ENCODE measurements around the gene ARID1A. TPM values are rescaled to one million over a fixed set of nuclear protein-coding genes. Genes with fewer than 3 reads are reported as not detected.

Gene ARID1A
- total RNA-seq, 1 donor from 2014 or later: 160 TPM

GRCh38 chr1:26758358-26758757 lies 62.5 kb downstream of the ARID1A start:
- TF ChIP-seq, protein P1, sequence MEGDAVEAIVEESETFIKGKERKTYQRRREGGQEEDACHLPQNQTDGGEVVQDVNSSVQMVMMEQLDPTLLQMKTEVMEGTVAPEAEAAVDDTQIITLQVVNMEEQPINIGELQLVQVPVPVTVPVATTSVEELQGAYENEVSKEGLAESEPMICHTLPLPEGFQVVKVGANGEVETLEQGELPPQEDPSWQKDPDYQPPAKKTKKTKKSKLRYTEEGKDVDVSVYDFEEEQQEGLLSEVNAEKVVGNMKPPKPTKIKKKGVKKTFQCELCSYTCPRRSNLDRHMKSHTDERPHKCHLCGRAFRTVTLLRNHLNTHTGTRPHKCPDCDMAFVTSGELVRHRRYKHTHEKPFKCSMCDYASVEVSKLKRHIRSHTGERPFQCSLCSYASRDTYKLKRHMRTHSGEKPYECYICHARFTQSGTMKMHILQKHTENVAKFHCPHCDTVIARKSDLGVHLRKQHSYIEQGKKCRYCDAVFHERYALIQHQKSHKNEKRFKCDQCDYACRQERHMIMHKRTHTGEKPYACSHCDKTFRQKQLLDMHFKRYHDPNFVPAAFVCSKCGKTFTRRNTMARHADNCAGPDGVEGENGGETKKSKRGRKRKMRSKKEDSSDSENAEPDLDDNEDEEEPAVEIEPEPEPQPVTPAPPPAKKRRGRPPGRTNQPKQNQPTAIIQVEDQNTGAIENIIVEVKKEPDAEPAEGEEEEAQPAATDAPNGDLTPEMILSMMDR (IDR thresholded peaks at IDR 0.05; ENCODE audit: unreplicated experiment): no peak
- no peak for DNase-seq (ENCODE audit: low spot score in 2 of 2, unreplicated experiment in 2 of 2)
- peaks cover 49% of the 10 kb centered on the region for H3K36me3 Mint-ChIP-seq
- H3K27me3 Mint-ChIP-seq (ENCODE audit: low read depth): no peaks in the 10 kb centered on the region
- H3K4me3 Mint-ChIP-seq: no peak overlapping the region
- H3K9me3 Mint-ChIP-seq: no peaks in the 10 kb centered on the region
- peaks cover 3% of the 10 kb centered on the region for H3K4me1 Mint-ChIP-seq
- H3K27ac Mint-ChIP-seq: no peak overlapping the region

DNA sequence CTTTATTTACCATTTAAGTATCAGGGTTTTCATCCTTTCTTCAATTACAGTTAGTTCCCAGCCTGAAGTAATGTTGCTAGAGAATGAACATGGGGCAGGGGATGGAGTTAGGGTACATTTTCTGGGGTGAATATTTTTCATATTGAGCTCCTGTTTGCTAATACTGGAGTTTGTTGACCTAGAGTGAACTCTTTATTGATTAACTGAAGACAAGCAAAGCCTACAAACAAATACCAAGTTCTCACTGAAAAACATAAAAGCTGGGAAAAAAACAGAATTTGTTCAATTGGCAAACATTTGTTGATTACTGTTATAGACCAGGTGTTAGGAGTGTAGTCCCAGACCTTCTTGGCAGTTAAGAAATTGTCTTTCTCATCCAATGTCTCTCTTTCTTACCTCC lies 63.7 kb downstream of the ARID1A start:
- no peak overlapping the region for H3K4me3 Mint-ChIP-seq
- TF ChIP-seq, protein P1 (IDR thresholded peaks at IDR 0.05; ENCODE audit: unreplicated experiment): no peak
- peaks cover 45% of the 10 kb centered on the region for H3K36me3 Mint-ChIP-seq
- no peaks in the 10 kb centered on the region for H3K4me1 Mint-ChIP-seq
- H3K27ac Mint-ChIP-seq: no peak overlapping the region
- H3K9me3 Mint-ChIP-seq: no peaks in the 10 kb centered on the region
- H3K27me3 Mint-ChIP-seq (ENCODE audit: low read depth): no peaks in the 10 kb centered on the region
- no peak for DNase-seq (ENCODE audit: low spot score in 2 of 2, unreplicated experiment in 2 of 2)

DNA sequence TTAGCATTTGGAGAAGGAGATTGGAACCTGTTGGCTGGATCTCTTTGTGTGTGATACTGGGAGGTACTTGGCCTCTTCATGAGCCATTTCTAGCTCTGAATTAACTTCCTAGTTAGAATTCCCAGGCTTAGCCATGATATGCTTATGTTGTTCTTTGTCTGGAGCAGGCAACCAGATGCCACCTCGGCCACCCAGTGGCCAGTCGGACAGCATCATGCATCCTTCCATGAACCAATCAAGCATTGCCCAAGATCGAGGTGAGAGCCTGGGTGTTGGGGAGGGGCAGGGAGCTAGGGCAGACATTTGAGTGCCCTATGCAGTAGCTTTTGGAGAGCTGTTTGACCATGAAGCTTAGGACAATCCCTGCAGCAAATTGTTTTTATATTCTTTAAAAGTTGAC lies 65.4 kb downstream of the ARID1A start:
- no peak overlapping the region for H3K27ac Mint-ChIP-seq
- H3K27me3 Mint-ChIP-seq (ENCODE audit: low read depth): no peaks in the 10 kb centered on the region
- TF ChIP-seq, protein P1 (IDR thresholded peaks at IDR 0.05; ENCODE audit: unreplicated experiment): peak; percentile 20
- DNase-seq (ENCODE audit: low spot score in 2 of 2, unreplicated experiment in 2 of 2): no peak
- no peak overlapping the region for H3K4me3 Mint-ChIP-seq
- no peaks in the 10 kb centered on the region for H3K4me1 Mint-ChIP-seq
- peaks cover 43% of the 10 kb centered on the region for H3K36me3 Mint-ChIP-seq
- H3K9me3 Mint-ChIP-seq: no peaks in the 10 kb centered on the region

GRCh38 chr1:26767714-26768113 lies 71.9 kb downstream of the ARID1A start:
- Mint-ChIP-seq H3K36me3 (peaks cover 68% of the 10 kb centered on the region), H3K9me3 (no peaks in the 10 kb centered on the region), H3K4me1 (peaks cover 32% of the 10 kb centered on the region), H3K4me3 (no peak overlapping the region), H3K27ac (peak overlapping the region; percentile 9), H3K27me3 (ENCODE audit: low read depth) (no peaks in the 10 kb centered on the region)
- no peak for DNase-seq (ENCODE audit: low spot score in 2 of 2, unreplicated experiment in 2 of 2)
- TF ChIP-seq, protein P1 (IDR thresholded peaks at IDR 0.05; ENCODE audit: unreplicated experiment): no peak

DNA sequence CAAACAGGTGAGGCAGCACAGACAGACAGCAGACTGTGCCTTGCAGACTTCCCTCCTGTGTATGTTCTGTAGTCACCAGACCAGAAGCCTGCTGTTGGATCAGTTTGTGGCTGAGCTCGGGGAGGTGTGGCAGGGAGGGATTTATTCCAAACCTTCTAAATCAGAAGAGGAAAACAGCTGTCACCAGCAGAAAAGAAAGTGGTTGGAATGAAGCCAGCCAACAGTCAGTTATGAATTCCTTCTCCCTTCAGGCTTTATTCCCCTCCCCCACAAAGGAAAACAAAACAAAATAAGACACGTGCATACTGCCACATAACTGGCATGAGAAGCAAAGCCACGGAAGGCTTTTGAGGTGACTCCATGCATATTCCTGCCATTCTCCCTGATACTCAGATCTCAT lies 72.9 kb downstream of the ARID1A start:
- DNase-seq (ENCODE audit: low spot score in 2 of 2, unreplicated experiment in 2 of 2): no peak
- Mint-ChIP-seq H3K36me3 (peaks cover 71% of the 10 kb centered on the region), H3K27me3 (ENCODE audit: low read depth) (no peaks in the 10 kb centered on the region), H3K4me1 (peaks cover 32% of the 10 kb centered on the region), H3K27ac (peak overlapping the region; percentile 66), H3K9me3 (no peaks in the 10 kb centered on the region), H3K4me3 (no peak overlapping the region)
- TF ChIP-seq, protein P1 (IDR thresholded peaks at IDR 0.05; ENCODE audit: unreplicated experiment): no peak

GRCh38 chr1:26771285-26771642 lies 75.4 kb downstream of the ARID1A start:
- H3K9me3 Mint-ChIP-seq: no peaks in the 10 kb centered on the region
- TF ChIP-seq, protein P1 (IDR thresholded peaks at IDR 0.05; ENCODE audit: unreplicated experiment): no peak
- DNase-seq (ENCODE audit: low spot score in 2 of 2, unreplicated experiment in 2 of 2): no peak
- no peak overlapping the region for H3K4me3 Mint-ChIP-seq
- peak overlapping the region; percentile 89 for H3K27ac Mint-ChIP-seq
- H3K4me1 Mint-ChIP-seq: peaks cover 37% of the 10 kb centered on the region
- peaks cover 81% of the 10 kb centered on the region for H3K36me3 Mint-ChIP-seq
- no peaks in the 10 kb centered on the region for H3K27me3 Mint-ChIP-seq (ENCODE audit: low read depth)

Measured in mesothelial cell of epicardium (in vitro differentiated cells).